Esophagus squamous epithelium (tissue), 4 donors: ENCODE measurements around the gene F12.

ENCODE experiments used
- CTCF ChIP-seq, 6 experiments: fragments of 450-650 bp in 4 of 6; fragments of 200-600 bp in 2 of 6; sonication (generic) in 2 of 6; IDR thresholded peaks; one replicate each; pipeline ENCODE4 v1.5.1; 2016 to 2019; ENCODE audit warnings: antibody characterized with exemption in 6 of 6, mild to moderate bottlenecking in 4 of 6, moderate library complexity in 4 of 6
- POLR2A ChIP-seq, 4 donors: fragments of 450-650 bp; IDR thresholded peaks; one replicate each; pipeline ENCODE4 v1.6.1; 2017; ENCODE audit warnings: antibody characterized with exemption in 4 of 4, mild to moderate bottlenecking in 4 of 4, moderate library complexity in 3 of 4

- TF ChIP-seq CTCF (IDR thresholded peaks at IDR 0.05) (no peak), POLR2A (IDR thresholded peaks at IDR 0.05) (no peak)
Observed at GRCh38 chr5:177355868-177356168, 53.5 kb downstream of the F12 start.
